GM18858 (cell line): Measurements from ENCODE around the gene PITPNC1.
"Not testable (repeated sequence)": the region's sequence is repeated elsewhere in the genome, so short reads cannot be mapped to it uniquely, and the experiment has no call there.

Source experiments
- ATAC-seq: cut with Tn5 transposase; IDR thresholded peaks from one replicate; pipeline ENCODE4 v1.9.1; 2021; ENCODE audit not compliant: unreplicated experiment

Gene PITPNC1

GRCh38 chr17:67376737-67377487, at the start of gene PITPNC1:
Gene PITPNC1 (plus strand): TSS chr17:67377281.
- peak; percentile 61 for ATAC-seq

GRCh38 chr17:67328026-67328425, 49.1 kb upstream of the PITPNC1 start:
- ATAC-seq, result no peak

- not testable (repeated sequence) for ATAC-seq
Observed at GRCh38 chr17:67331381-67332161, 45.5 kb upstream of the PITPNC1 start.

GRCh38 chr17:67332162-67332508, 44.9 kb upstream of the PITPNC1 start:
- not testable (repeated sequence) for ATAC-seq

GRCh38 chr17:67335245-67335835, 41.7 kb upstream of the PITPNC1 start:
- no peak for ATAC-seq

GRCh38 chr17:67336859-67337258, 40.2 kb upstream of the PITPNC1 start:
- ATAC-seq, result no peak

GRCh38 chr17:67338353-67338752, 38.7 kb upstream of the PITPNC1 start:
- ATAC-seq, result not testable (repeated sequence)

- no peak for ATAC-seq
Observed at GRCh38 chr17:67343237-67343636, 33.8 kb upstream of the PITPNC1 start.

- no peak for ATAC-seq
Observed at GRCh38 chr17:67347826-67348225, 29.3 kb upstream of the PITPNC1 start.

GRCh38 chr17:67349420-67349819, 27.7 kb upstream of the PITPNC1 start:
- no peak for ATAC-seq

- ATAC-seq, result no peak
Observed at GRCh38 chr17:67353161-67353560, 23.9 kb upstream of the PITPNC1 start.

- ATAC-seq, result no peak
Observed at GRCh38 chr17:67353929-67354574, 23.0 kb upstream of the PITPNC1 start.

- ATAC-seq, result no peak
Observed at GRCh38 chr17:67358612-67359011, 18.5 kb upstream of the PITPNC1 start.

GRCh38 chr17:67359960-67360791, 16.9 kb upstream of the PITPNC1 start:
- ATAC-seq, result no peak

GRCh38 chr17:67360880-67361279, 16.2 kb upstream of the PITPNC1 start:
- no peak for ATAC-seq

- no peak for ATAC-seq
Observed at GRCh38 chr17:67362173-67362572, 14.9 kb upstream of the PITPNC1 start.

- no peak for ATAC-seq
Observed at GRCh38 chr17:67364847-67365737, 12.0 kb upstream of the PITPNC1 start.

- no peak for ATAC-seq
Observed at GRCh38 chr17:67365738-67366192, 11.3 kb upstream of the PITPNC1 start.
